GM19328 (cell line): Measurements from ENCODE around the gene ITGA2.

Experiments
- ATAC-seq: cut with Tn5 transposase; IDR thresholded peaks from one replicate; pipeline ENCODE4 v1.9.1; 2021; ENCODE audit warnings: mild to moderate bottlenecking, moderate library complexity; ENCODE audit not compliant: unreplicated experiment

ITGA2 gene

GRCh38 chr5:53017383-53017782, 28.2 kb downstream of the ITGA2 start:
- ATAC-seq: no peak

- ATAC-seq: no peak
Observed at GRCh38 chr5:53017794-53018391, 28.7 kb downstream of the ITGA2 start.

GRCh38 chr5:53019320-53019719, 30.2 kb downstream of the ITGA2 start:
- ATAC-seq: no peak

- no peak for ATAC-seq
Observed at GRCh38 chr5:53022930-53023511, 33.9 kb downstream of the ITGA2 start.

- ATAC-seq: peak; percentile 64
Observed at GRCh38 chr5:53023969-53024368, 34.8 kb downstream of the ITGA2 start.

GRCh38 chr5:53024535-53024934, 35.4 kb downstream of the ITGA2 start:
- no peak for ATAC-seq

DNA sequence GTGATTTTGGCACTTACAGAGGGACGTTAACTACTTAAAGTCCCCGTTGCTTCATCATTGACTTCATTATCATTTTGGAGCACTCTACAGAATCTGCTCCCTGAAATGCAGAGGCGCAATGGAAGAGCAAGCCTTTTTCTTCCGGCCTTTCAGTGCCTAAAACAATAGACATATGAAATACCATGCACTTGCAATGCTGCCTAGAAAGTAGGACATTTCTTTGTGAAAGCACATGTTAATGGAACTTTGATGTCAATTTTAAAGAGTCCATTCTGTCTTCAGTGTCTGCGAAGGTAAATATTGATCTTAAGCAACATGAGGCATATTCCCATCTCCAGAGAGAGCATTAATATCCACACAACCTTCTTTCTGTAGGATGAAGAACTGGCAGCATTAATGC, 36.3 kb downstream of the ITGA2 start:
- ATAC-seq: no peak

DNA sequence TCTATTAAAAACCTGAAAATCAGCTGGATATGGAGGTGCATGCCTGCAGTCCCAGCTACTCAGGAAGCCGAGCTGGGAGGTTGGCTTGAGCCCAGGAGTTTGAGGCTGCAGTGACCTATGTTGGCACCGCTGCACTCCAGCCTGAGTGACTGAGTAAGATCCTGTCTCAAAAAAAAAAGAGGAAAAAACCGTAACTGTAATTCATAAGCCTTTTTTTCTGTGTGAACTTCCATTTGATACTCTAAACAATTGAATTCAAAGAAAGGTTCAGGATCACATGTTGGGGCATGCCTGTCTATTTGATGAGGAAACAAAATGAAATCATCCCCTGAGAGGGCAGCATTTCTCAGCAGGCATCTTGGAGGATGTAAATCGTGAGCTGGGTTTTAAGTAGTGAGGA, 38.8 kb downstream of the ITGA2 start:
- ATAC-seq: no peak

- no peak for ATAC-seq
Observed at GRCh38 chr5:53029608-53030007, 40.5 kb downstream of the ITGA2 start.

DNA sequence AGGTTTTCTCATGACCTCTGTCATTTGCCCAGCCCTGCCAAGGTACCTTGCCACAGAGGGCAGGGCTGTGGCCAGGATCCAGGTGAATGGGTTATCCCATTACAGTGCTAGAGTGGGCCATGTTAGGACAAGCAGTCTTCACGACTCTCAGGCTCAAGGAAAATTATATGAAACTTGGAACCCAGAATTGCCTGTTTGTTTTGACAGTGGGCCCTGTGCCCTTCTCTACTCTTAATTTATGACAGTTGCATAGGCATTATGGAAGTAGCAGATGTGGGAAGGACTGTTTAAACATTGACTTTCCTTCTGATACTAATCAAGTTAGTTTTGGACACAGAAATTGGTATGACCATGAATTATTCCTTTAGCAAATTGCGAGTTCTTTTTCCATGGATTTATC, 41.7 kb downstream of the ITGA2 start:
- ATAC-seq: no peak

- ATAC-seq: no peak
Observed at GRCh38 chr5:53031695-53032096, 42.5 kb downstream of the ITGA2 start.

DNA sequence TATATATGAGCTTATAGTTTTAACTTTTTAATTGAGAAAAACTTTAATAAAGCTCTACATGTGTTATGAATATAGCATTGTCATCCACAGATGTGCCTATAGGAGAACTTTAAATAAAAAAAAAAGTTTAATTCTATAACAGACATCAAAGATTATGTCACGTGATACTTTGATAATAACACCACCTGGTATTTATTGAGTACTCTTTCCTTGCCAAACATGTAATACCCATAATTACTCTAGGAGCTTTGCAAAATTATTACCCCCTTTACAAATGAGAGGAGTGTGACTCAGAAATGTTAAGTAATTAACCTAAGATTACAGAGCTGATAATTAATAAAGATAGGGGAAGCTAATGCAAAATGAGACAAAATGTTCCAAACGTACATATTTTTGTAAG, 43.0 kb downstream of the ITGA2 start:
- ATAC-seq: no peak

DNA sequence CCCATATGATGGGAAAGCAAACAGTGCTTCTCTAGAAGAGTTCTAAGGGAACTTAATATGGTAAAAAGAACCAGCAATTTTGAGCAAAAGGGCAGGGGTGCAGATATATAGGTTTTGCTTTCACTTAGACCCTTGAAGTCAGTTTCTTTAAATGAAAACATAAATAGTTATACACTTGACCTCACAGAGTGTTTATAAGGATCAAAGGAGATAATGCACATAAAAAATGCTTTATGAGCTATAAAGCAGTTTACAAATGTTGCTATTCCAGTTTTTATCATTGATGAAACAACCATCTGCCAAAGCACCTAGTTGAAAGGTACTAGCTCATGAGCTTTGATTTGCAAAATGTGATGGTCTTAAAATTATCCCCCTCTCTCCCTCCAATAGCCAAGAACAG, 45.7 kb downstream of the ITGA2 start:
- ATAC-seq: no peak

DNA sequence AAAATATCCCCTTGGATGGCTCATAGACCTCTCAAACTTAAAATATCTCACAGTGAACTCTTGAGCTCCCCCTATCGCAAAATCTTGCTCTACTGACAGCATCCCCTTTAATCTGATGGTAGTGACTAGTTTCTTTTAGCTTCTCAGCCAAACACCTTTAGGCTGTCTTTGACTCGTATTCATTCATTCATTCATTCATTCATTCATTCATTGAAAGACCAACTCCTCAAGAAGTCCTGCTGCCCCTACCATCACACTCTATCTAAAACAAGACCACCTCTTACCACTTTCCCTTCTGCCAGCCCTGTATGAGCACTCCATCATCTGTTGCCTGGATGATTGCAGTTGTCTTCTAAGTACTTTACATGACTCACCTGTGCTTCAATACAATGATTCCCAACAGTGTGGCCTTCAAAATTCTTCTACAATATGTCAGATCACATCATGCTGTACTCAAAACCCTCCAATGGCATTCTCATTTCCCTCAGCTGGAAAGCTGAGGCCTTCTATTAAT, 46.8 kb downstream of the ITGA2 start:
- no peak for ATAC-seq

GRCh38 chr5:53037141-53037859, 48.1 kb downstream of the ITGA2 start:
- no peak for ATAC-seq

DNA sequence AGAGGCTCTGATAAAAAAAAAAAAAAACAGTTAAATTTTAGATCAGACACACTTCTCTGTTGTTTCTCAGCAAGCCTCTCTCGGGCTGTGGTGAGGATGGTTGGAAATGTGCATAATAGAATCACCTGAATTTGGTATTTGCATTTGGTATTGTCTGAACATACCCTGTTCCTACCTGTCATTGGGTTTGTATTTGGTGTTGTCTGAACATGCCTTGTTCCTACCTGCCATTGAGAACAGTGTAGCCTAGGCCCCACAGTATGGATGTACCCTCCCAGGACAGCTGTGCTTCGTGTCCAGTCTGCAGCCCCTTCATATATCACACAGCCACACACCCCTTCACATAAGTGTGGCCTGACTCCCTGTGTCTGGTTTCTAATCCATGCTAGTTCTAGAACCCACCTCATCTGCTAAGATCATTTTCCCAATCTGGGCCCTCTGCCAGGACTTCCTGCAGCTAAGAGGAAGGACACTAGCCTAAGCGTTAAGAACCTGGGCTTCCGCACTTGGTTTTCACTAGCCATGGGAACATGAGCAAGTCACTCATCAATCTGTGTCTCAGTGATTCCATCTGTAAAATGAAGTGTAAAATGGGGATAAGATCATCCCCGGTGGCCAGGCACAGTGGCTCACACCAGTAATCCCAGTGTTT, 49.2 kb downstream of the ITGA2 start:
- no peak for ATAC-seq

- ATAC-seq: no peak
Observed at GRCh38 chr5:53039855-53040254, 50.7 kb downstream of the ITGA2 start.

DNA sequence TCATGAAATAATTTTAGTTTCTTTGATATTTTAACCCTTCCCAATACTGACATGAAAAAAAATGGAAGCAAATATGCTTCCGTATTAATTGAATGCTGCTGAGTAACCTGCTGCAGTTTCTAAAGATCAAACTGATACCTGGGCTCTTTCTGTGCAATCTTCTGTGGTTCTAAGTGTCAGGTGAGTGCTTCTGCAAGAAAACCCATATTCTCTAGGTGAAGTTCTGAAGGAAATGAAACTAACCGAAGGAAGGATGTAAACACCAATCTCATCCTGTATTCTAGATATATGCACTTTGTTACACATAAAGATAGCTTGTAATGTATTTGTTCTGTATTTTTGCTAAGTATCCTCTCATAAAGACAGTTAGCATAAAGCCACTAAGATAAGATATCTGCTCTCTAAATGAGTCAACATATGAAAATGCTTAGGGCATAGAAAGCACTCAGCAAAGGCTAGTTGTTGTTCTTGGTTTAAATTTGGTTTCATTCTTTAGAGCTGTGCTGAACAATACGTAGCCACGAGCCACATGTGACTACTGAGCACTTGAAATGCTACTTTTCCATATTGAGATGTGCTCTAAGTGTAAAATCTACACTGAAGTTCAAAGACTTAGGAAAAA, 52.0 kb downstream of the ITGA2 start:
- ATAC-seq: peak; percentile 98

- ATAC-seq: no peak
Observed at GRCh38 chr5:53041740-53042139, 52.6 kb downstream of the ITGA2 start.

- ATAC-seq: no peak
Observed at GRCh38 chr5:53045263-53045662, 56.1 kb downstream of the ITGA2 start.

- no peak for ATAC-seq
Observed at GRCh38 chr5:53048248-53048647, 59.1 kb downstream of the ITGA2 start.
